Cardiac muscle cell (in vitro differentiated cells and primary cell): Measurements from ENCODE around the gene RFK. TPM values are rescaled to one million over a fixed set of nuclear protein-coding genes. Genes with fewer than 3 reads are reported as not detected.

Experiments used
- DNase-seq, 2 donors: peaks; one replicate each; pipeline versions ENCODE4 v3.0.0 to v3.0.0-alpha.2; 2010 to 2017; ENCODE audit warnings: low read depth in 1 of 2, low spot score in 1 of 2
- H3K27ac ChIP-seq: fragments of 200-600 bp; sonication (generic); 2 replicates; pipeline ENCODE4 v1.5.1; 2016
- H3K27me3 ChIP-seq: fragments of 200-600 bp; sonication (generic); 2 replicates; pipeline ENCODE4 v1.6.0; 2016; ENCODE audit warnings: control low read depth
- H3K36me3 ChIP-seq: fragments of 200-600 bp; sonication (generic); 2 replicates; pipeline ENCODE4 v1.5.1; 2016; ENCODE audit warnings: control low read depth
- H3K4me1 ChIP-seq: fragments of 200-600 bp; sonication (generic); 2 replicates; pipeline ENCODE4 v1.8.1; 2017; ENCODE audit warnings: low read depth, mild to moderate bottlenecking, mixed run types
- H3K4me3 ChIP-seq: fragments of 200-600 bp; sonication (generic); 2 replicates; pipeline ENCODE4 v1.5.1; 2016; ENCODE audit warnings: mild to moderate bottlenecking
- H3K9me3 ChIP-seq: fragments of 200-600 bp; sonication (generic); 2 replicates; pipeline ENCODE4 v1.5.1; 2017; ENCODE audit warnings: low read depth, mild to moderate bottlenecking, control low read depth
- CTCF ChIP-seq: IDR thresholded peaks from 2 replicates; pipeline ENCODE4 v1.5.1; 2012; ENCODE audit warnings: low read depth, mild to moderate bottlenecking, low read length
- polyA plus RNA-seq: library from polyadenylated mRNA; unstranded; fragments of >200 nt; fragmentation: Nextera tagmentation; extraction: Ambion mirVana; gene quantifications from 2 replicates; pipeline ENCODE4 v1.2.1, GENCODE V29; 2016
- total RNA-seq: library from RNA; depleted of rRNA; stranded (reverse); fragments of >200 nt; gene quantifications from 2 replicates; pipeline ENCODE4 v1.2.3, GENCODE V29; 2016

The RFK gene
- total and polyA plus RNA-seq, 2 experiments from 2014 or later, result 14.2 to 18.2 TPM

GRCh38 chr9:76424491-76424890 is 30.3 kb upstream of the RFK start:
- Histone ChIP-seq H3K27me3 (no peaks in the 10 kb centered on the region), H3K4me3 (no peak overlapping the region), H3K27ac (no peak overlapping the region), H3K36me3 (no peaks in the 10 kb centered on the region), H3K4me1 (no peaks in the 10 kb centered on the region), H3K9me3 (no peaks in the 10 kb centered on the region)
- DNase-seq, result no peak
- TF ChIP-seq CTCF, result no peak

GRCh38 chr9:76423216-76424177 is 29.3 kb upstream of the RFK start:
- H3K4me3 ChIP-seq, result no peak overlapping the region
- H3K27me3 ChIP-seq, result no peaks in the 10 kb centered on the region
- no peaks in the 10 kb centered on the region for H3K9me3 ChIP-seq
- no peak for TF ChIP-seq CTCF
- no peak for DNase-seq
- H3K4me1 ChIP-seq, result no peaks in the 10 kb centered on the region
- no peak overlapping the region for H3K27ac ChIP-seq
- no peaks in the 10 kb centered on the region for H3K36me3 ChIP-seq

- Histone ChIP-seq H3K36me3 (no peaks in the 10 kb centered on the region), H3K27ac (no peak overlapping the region), H3K9me3 (no peaks in the 10 kb centered on the region), H3K4me1 (no peaks in the 10 kb centered on the region), H3K27me3 (no peaks in the 10 kb centered on the region), H3K4me3 (no peak overlapping the region)
- TF ChIP-seq CTCF, result peak; percentile 69
- peak; percentile 23 to 40 for DNase-seq
Measured at GRCh38 chr9:76419782-76420380, 25.7 kb upstream of the RFK start.

GRCh38 chr9:76417394-76417793 is 23.2 kb upstream of the RFK start:
- H3K27ac ChIP-seq, result no peak overlapping the region
- H3K27me3 ChIP-seq, result no peaks in the 10 kb centered on the region
- no peaks in the 10 kb centered on the region for H3K4me1 ChIP-seq
- TF ChIP-seq CTCF, result no peak
- H3K9me3 ChIP-seq, result no peaks in the 10 kb centered on the region
- no peak for DNase-seq
- no peak overlapping the region for H3K4me3 ChIP-seq
- no peaks in the 10 kb centered on the region for H3K36me3 ChIP-seq

GRCh38 chr9:76415731-76416130 is 21.5 kb upstream of the RFK start:
- no peak overlapping the region for H3K27ac ChIP-seq
- peak in 1 of 2 donors; percentile 66 for DNase-seq

More at GRCh38 chr9:76415731-76416130, 21.5 kb upstream of the RFK start:
- Histone ChIP-seq H3K4me1 (no peaks in the 10 kb centered on the region), H3K27me3 (no peaks in the 10 kb centered on the region), H3K4me3 (no peak overlapping the region), H3K9me3 (no peaks in the 10 kb centered on the region), H3K36me3 (no peaks in the 10 kb centered on the region)
- no peak for TF ChIP-seq CTCF
